ENCODE results near the gene PSPC1.
"Not testable (repeated sequence)": the region's sequence is repeated elsewhere in the genome, so short reads cannot be mapped to it uniquely, and the experiment has no call there.

The PSPC1 gene

DNA sequence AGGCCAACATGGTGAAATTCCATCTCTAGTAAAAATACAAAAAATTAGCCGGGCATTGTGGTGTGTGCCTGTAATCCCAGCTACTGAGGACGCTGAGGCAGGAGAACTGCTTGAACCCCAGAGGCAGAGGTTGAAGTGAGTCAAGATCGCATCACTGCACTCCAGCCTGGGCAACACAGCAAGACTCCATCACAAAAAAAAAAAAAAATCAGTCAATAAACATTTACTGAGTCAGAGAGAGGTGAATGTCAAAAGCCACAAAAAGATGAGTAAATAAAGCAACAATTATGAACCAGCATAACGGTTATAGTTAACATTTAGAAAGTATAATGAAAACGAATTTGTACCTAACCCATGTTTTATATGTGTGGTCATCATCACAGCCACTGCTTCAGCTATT is 23.1 kb downstream of the PSPC1 start:
- DNase-seq = no peak

DNA sequence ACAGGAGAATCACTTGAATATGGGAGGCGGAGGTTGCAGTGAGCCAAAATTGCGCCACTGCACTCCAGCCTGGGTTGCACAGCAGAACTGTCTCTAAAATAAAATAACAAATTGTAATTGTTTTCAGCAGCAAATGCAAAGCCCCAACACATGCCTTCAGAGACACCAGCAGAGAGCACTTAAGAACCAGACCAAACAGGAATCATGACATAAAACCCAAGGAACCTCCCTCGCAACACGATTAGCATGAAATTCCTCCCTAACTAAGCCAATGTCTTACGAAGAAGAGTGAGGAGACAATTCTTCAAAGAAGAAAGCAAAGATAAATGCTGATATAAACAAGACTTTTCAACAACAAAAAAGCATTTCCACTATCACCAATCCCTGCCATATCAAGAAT is 40.1 kb downstream of the PSPC1 start:
- no peak for DNase-seq

DNA sequence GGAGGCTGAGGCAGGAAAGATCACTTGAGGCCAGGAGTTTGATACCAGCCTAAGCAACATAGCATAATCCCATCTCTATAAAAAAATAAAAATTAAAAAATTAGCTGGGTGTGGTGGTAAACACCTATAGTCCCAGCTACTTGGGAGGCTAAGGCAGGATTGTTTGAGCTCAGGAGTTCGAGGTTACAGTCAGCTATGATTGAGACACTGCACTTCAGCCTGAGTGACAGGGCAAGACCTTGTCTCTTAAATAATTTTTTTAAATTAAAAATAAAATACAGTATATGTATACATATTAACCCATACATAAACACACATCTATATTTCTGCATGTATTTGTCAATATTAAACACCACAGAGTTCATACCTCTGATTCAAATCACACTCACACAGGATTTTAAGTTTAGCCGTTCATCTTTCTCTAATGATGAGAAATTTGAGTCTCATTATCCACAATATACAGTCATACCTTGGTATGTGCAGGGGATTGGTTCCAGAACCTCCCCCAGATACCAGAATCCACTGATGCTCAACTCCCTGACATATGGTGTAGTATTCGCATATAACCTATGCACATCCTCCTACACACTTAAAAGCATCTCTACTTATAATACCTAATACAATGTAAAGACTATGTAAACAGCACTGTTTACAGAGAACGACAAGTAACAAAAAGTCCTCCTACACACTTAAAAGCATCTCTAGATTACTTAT is 44.7 kb downstream of the PSPC1 start:
- no peak for DNase-seq

DNA sequence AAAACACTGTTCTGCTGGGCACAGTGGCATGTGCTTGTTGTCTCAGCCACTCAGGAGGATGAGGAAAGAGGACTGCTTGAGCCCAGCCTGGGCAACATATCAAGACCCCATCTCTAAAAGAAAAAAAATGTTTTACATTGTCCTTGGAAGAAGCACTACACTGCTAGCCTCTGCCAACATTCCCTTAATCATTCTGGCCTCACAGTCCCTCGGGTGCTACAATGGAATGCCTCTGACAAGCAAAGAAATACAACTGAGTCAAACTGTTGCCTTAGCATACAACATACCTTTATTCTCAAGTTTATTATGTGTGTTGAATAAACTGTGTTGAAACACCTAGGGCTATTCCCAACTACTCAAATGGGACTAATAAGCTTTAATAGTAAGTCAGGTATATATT is 56.1 kb downstream of the PSPC1 start:
- no peak for DNase-seq

DNA sequence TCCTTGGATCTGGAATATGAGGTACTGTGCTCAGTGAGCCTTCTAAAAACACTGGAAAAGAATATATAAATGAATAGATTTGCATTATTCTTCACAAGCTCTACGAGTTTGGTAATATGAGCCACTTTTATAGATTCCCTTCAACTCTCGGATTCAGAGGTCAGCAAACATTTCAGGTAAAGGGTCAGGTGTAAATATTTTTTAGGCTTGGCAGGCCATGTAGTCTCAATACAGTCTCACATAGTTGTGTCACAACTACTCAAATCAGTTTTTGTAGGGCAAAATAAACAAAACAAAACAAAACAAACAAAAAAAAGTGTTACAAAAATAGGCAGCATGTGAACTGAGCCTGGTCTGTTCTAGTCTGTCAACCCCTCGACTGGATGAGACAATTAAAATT is 57.4 kb downstream of the PSPC1 start:
- no peak for DNase-seq

DNA sequence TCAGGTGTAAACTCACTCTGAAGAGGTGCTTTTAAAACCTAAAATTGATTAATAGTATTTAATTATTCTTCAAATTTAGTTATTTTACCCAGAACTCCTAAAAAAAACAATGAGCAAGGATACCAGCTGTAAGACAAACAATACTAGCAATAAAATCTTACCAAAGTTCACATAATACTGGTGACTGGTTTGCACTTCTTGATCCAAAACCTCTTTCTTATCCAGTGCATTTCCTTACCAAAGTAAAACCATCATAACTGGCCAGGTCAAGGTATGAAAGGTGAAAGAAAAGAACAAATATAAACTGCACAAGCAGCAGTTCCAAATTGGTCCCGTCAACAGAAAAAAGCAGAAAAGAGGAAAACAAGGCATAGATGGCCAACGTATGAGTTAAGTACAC is 62.7 kb downstream of the PSPC1 start:
- no peak for DNase-seq

DNA sequence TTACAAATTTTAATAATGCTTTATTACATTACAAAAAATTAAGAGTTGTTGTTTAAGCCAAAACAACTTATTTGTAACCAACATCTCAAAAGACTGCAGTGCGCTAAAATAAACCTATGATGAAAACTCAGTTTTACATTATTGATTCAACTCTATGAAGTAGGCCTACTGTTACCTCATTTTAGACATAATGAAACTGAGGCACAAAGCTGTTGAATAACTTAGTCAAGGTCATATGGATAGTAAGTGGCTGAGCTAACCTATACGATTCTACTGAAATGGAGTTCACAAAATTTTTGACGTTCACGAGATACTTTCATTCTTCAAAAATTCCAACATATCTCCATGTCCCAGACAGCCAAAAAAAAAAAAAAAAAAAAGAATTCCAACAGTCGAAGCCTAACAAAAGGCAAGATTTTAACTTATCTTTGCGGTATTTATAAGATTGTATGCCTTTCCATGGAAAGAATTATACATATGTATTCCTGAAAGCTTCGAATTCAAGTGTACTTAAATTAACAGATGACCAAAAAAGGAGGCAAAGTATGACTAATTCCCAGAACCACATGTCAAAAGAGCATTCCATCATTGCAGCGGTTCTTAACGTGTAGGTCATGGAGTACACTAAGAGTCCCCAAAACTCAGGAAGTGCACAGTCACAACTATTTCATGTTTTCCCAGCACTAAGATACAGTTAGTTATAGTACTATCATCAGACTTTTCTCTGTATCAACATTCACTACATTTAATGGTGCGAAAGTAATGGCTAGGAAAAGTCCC is 69.4 kb downstream of the PSPC1 start:
- no peak for DNase-seq

DNA sequence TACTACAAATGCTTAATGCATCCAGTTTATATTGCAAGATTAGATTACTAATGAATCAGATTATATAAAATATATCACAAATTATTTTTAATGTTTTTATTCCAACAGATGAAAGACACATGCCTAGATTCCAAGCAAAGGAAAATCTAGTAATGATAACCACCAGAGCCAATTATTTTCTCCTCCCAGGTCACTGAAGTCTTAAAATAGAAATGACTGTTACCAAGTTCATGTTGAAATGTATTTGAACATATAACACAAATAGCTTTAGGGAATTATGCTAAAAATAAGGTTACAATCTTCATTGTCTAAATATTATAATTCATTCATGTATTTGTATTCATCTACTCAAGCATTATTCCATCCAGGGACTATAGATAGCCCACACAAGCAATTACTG is 73.0 kb downstream of the PSPC1 start:
- DNase-seq = not testable (repeated sequence)

DNA sequence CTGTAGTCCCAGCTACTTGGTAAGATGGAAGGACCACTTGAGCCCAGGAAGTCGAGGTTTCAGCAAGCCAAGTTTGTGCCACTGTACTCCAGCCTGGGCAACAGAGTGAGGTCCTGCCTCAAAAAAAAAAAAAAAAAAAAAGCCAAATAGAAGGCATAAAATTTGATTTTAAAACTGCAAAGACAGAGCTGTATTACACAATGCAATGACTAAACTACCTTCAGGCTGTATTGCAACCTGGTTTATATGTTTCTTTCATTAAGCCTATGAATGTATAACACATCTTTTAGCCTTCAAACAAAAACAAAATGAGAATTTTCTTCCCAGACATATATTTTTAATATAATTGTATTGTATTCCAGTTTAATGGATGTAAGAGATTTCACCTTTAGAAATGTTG is 73.7 kb downstream of the PSPC1 start:
- not testable (repeated sequence) for DNase-seq

DNA sequence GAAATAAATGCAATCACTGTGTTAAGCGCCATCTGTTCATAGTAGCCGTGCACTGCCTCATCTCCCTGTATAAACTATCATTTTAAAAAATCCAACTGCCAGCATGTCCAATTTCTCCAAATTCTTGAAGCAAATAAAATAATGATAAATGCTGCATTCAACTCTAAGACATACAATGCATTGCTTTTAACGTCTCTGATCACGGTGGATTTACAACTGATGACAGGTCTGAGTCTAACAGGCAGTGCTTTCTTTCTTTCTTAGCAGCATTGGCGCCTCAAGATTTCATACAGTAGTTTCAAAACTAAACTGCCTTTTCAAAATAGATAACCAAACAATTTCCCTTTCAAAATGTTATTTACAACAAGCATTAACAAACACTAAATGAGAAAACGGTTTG is 78.5 kb downstream of the PSPC1 start:
- DNase-seq = not testable (repeated sequence)

DNA sequence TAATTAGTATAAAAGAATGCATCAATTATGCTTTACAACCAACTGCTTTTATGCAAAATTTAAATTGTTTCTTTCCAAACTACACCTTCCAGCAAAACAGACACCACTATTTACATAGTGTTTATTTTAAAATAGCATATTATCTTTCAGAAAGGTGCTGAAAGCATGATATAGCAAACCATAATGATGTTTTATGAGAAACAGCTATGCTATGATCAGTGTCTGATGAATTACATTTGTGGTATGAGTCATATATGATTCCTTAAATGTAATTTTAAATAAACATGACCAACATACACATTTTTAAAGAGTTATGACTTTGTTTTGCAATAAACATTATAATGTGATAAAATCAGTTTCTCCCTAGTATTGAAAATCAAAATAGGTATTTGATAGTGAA is 81.1 kb downstream of the PSPC1 start:
- DNase-seq = not testable (repeated sequence)

DNA sequence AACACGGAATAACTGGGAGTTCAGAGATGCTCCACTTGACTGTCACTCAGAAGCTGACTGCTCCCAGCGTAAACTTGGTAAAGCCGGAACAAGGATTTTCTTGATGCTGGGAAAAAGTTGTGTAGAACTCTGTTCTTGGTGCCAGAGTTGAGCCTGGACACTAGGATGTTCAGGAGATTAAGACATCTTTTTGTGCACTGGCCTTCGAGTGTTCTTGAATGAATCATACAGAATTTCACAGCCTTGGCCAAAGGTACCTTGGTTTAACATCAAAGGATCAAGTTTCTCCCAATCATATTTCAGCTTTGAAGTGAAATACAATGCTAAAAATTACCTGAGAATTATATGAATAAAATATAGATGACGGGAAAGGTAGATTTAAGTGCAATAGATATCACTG is 81.8 kb downstream of the PSPC1 start:
- not testable (repeated sequence) for DNase-seq

DNA sequence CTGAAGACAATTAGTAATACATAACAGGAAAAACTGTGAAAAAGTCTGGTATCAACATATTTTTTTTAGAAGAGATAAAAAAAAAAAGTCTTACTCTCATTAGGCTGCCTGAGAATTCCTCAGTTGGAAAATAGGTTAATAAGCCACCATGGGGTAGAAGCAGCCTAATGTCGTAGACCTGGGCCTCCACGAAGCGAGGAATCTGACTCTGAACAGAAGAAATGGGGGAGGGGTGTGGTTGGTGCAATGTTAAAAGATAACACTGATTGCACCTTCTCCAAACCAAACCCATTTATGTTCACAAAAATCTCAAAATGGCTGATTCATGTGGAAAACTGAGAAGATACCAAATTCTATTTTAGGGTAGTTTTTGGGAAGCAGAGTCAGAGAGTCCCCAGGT is 86.9 kb downstream of the PSPC1 start:
- no peak for DNase-seq

DNA sequence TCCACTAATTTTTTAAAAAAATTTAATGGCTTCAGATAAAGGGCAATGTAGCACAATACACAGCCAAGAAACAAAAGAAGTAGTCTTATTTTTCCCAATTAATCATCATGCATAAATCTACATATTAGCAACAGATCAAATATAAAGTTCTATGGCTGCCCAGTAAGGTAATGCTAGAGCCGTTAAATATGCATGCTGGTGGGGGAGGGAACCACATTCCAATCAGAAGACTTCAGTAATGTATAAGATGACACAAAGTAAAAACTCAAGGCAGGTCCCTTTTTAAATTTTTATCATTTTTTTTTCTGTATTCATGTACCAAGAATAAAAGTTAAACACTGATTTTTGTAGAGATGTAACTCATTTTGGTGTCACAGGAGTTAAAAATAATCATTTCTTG is 87.3 kb downstream of the PSPC1 start:
- no peak for DNase-seq

DNA sequence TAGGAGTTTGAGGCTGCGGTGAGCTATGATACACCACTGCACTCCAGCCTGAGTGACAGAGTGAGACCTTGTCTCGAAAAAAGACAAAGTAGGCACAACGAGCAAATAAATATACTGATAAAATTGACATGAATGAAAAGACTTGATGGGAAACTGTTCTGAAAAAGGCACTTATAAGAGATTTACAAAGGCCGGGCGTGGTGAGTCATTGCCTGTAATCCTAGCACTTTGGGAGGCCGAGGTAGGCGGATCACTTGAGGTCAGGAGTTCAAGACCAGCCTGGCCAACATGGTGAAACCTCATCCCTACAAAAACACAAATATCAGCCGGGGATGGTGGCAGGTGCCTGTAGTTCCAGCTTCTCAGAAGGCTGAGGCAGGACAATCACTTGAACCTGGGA is 91.3 kb downstream of the PSPC1 start:
- DNase-seq = not testable (repeated sequence)

DNA sequence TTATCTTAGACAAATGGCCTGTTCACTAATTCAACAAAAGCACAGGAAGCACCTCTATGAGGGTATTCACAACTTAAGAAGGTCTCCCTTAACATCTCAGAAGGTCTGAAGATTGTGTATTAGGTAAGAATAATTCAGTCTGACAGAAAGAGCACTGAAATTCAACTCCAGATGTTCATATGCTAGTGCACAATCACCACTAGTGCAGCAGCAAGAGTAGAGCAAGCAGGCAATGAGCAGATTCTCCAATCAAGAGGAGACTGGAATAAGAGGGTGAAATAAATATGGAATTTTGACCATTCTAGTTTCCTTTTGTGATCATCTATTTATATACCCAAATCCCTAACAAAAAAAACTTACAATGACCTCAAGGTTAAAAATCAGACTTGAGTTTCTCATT is 97.3 kb downstream of the PSPC1 start:
- no peak for DNase-seq

DNA sequence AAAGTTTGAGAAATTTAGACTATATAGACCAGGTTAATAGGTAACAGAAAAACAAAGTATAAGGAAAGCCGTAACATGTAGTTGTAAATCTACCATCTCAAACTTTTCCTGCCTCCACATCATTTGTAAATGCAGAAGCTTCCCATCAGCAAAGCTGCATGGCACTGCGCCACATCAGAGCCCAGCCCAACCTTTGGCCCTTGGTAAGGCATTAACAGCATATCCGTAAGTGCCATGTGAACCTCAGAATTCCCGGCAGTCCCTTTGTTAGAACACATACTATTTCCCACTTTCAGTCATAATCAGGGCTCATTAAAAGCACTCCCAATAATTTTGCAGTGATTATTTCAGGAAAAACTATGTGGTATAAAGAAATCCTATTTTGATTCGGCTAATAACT is 97.7 kb downstream of the PSPC1 start:
- no peak for DNase-seq

DNA sequence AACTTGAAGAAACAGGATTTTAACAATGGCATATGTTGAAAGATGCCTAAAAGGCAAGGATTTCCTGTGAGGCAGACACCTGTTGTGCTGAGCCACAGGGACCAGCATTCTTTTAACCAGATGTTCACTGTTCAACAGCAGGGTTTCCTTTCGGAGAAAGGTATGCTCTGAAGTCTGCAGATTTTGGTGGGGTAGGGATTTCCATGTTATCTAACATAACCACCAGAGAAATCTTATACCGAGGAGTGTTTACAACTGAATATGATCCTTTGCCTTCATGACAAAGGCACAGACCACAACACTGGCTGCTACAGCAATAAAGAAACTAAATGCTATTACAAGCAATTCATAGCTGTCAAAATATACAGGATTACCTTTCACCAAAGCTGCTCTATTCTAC is 101.2 kb downstream of the PSPC1 start:
- no peak for DNase-seq

DNA sequence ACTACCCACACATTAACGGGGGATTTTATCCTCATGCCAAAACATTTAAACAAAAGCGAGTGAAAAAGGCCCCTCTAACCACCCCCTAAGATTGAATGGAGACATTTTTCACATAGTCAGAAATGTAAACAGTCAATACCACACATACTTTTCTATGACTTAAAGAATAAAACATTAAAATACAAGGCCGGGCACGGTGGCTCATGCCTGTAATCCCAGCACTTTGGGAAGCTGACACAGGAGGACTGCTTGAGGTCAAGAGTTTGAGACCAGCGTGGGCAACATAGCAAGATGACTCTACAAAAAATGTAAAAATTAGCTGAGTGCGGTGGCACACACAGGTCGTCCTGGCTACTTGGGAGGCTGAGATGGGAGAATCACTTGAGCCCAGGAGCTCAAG is 102.0 kb downstream of the PSPC1 start:
- no peak for DNase-seq

DNA sequence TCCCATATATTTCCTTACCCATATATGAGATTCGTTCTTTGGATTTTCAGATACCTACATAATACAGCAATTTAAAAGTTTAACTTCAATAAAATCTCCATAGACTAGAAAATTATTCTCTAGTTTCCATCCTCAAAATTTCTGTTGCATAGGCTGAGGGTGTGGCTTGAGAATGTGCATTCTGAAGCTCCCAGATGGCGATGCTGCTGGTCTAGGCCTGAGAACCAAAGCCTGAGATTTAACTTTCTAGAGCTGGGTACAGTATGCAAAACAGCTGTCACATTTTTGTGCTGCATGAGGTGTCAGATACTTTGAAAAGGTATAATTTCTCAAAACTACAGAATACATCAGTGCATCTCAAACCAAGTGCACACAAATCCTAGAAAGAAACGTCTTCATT is 106.6 kb downstream of the PSPC1 start:
- DNase-seq = no peak

DNA sequence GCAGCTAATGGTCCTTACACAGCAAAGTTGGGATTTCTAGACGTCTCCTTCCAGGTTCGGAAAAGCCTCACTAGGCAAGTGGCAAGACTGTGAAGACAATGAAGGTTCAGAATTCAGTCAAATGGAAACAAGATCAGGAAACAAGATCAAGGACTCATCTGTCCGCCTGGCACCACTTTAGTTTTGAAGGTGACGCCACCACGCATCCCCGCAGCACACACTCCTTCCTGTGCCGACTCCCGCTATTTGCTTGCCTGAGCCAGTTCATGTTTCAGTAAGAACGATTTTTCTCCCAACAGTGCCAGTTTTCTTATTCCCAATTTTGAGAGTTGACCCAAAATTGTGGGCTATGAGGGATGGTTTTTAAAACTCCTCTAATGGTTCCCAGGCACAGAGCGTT is 107.8 kb downstream of the PSPC1 start:
- no peak for DNase-seq

DNA sequence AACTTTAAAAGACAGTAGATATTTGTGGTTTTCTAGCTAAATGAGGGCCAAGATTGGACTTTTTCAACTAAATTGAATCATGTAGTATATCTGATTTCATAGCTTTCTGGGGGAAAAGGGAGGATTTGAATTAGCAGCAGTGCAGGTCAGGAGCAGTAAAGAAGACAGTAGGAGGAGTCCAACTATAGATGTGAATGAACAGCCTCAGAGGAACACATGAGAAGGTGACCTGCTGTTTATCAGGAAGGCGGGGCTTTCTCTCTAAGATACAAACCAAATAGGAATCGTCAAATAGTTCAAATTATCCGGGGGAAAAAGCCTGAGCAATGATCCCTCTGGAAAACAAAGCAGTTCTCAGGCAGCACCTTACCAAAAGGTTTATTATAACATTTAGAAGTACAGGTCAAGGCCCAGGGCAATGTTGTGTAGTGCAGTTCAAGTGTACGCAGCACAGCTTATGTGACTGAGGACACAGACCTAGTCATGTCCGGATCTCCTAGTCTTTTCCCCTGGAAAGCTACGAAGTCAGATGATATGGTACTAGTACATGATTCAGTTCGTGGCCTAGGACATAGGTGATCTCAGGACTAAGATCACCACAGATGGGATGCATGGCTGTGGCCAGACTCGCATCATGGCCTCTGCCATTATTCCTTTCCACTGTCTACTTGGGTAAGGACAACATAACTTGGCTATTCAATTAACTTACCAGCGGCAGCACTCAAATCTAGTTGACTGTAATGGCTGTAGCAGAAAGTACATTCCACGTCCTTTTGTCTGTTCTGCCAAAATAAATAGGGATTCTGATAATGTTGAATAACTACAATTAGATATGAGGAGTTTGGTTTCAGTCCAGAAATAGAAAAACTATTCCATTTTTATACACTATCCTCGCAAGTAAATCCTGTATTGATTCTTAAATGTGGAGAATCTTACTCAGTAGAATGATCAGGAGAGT is 109.0 kb downstream of the PSPC1 start:
- DNase-seq = no peak

DNA sequence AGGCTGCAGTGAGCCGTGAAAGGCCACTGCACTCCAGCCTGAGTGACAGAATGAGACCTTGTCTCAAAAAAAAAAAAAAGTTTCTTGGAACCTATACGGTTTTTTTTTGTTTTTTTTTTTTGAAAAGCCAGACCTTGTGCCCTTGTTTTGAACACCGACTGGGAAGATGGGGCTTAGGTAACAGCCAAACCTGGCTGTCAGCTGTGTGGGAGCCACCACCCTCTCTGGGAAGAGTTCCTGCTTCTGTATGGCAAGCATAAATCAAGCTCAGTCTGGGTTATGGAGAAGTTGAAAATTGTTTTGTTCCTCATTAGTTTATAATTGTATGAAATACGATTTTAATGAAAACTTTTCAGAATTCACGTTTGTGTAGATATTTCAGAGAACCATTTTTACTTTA is 109.8 kb downstream of the PSPC1 start:
- DNase-seq = no peak

DNA sequence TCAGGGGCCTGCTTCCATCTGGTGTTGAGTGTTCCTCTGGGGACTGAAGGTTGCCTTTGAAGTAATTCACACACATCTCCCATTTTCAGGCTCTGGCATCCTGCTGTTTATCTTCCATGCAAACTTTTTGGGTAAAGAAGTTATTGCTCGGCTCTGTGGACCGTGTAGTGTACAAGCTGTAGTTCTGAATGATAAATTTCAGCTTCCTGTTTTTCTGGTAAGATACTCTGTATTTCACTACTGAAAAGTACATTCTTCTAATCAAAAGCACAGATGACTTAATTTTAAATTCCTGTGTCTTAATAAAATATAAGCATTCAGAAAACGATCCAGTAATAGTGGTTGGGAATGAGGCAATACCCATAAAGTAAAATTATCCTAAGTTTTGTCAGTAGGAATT is 112.6 kb downstream of the PSPC1 start:
- no peak for DNase-seq
